ENCODE results near the gene PRR7.

The PRR7 gene, protein sequence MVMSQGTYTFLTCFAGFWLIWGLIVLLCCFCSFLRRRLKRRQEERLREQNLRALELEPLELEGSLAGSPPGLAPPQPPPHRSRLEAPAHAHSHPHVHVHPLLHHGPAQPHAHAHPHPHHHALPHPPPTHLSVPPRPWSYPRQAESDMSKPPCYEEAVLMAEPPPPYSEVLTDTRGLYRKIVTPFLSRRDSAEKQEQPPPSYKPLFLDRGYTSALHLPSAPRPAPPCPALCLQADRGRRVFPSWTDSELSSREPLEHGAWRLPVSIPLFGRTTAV

GRCh38 chr5:177446200-177447065 is at the start of gene PRR7:
TSS of gene PRR7 (plus strand) at chr5:177446814. CDS start at chr5:177455068, 8,254 bp downstream.
- peak; percentile 74 to 78 for DNase-seq
- no peaks in the 10 kb centered on the region for H3K27me3 Mint-ChIP-seq
- H3K4me3 Mint-ChIP-seq = peak within 1 kb of the TSS; percentile 76 to 81
- peak; percentile 74 for ATAC-seq
- H3K9me3 Mint-ChIP-seq = no peaks in the 10 kb centered on the region
- peaks cover 72% of the 10 kb centered on the region for H3K4me1 Mint-ChIP-seq
- H3K27ac Mint-ChIP-seq = peak within 1 kb of the TSS; percentile 81 to 88

DNA sequence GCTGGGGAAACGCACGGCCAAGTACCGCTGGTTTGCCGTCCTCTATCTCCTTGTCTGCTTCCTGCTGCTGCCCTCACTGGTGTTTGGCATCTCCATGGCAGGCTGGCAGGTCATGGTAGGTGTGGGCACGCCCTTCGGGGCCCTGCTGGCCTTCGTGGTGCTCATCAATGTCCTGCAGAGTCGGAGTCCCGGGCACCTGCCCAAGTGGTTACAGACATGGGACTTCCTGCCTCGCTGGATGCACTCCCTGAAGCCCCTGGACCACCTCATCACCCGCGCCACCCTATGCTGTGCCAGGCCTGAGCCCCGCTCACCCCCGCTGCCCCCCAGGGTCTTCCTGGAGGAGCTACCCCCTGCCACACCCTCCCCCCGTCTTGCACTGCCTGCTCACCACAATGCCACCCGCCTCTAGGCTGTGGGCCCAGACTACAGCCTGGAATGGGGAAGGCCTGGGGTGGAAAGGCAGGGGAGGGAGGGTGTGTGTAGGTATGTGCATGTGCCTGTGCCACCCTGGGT is 48.7 kb upstream of the PRR7 start:
- no peak for DNase-seq
- H3K27ac Mint-ChIP-seq = no peak overlapping the region
- ATAC-seq = peak; percentile 11
- H3K4me1 Mint-ChIP-seq = peaks cover 11% of the 10 kb centered on the region
- no peak overlapping the region for H3K4me3 Mint-ChIP-seq
- H3K27me3 Mint-ChIP-seq = peaks cover 20% of the 10 kb centered on the region
- H3K9me3 Mint-ChIP-seq = no peaks in the 10 kb centered on the region

GRCh38 chr5:177399997-177400868 is 46.4 kb upstream of the PRR7 start, which contains the start of gene PFN3:
TSS of gene PFN3 (minus strand) at chr5:177400661. CDS start at chr5:177400576, 85 bp downstream.
- no peak for ATAC-seq
- Mint-ChIP-seq H3K27ac (no peak within 1 kb of the TSS), H3K9me3 (no peaks in the 10 kb centered on the region), H3K4me1 (peaks cover 33% of the 10 kb centered on the region), H3K4me3 (no peak within 1 kb of the TSS), H3K27me3 (peaks cover 28% of the 10 kb centered on the region)
- DNase-seq = no peak

GRCh38 chr5:177402271-177403043 is 44.2 kb upstream of the PRR7 start:
- no peaks in the 10 kb centered on the region for H3K9me3 Mint-ChIP-seq
- ATAC-seq (peak; percentile 43), DNase-seq (peak; percentile 62 to 73)
- H3K27me3 Mint-ChIP-seq = peaks cover 28% of the 10 kb centered on the region
- H3K27ac Mint-ChIP-seq = peak overlapping the region in 1 of 2 donors; percentile 63
- peaks cover 43% of the 10 kb centered on the region for H3K4me1 Mint-ChIP-seq
- H3K4me3 Mint-ChIP-seq = peak overlapping the region; percentile 89 to 93

DNA sequence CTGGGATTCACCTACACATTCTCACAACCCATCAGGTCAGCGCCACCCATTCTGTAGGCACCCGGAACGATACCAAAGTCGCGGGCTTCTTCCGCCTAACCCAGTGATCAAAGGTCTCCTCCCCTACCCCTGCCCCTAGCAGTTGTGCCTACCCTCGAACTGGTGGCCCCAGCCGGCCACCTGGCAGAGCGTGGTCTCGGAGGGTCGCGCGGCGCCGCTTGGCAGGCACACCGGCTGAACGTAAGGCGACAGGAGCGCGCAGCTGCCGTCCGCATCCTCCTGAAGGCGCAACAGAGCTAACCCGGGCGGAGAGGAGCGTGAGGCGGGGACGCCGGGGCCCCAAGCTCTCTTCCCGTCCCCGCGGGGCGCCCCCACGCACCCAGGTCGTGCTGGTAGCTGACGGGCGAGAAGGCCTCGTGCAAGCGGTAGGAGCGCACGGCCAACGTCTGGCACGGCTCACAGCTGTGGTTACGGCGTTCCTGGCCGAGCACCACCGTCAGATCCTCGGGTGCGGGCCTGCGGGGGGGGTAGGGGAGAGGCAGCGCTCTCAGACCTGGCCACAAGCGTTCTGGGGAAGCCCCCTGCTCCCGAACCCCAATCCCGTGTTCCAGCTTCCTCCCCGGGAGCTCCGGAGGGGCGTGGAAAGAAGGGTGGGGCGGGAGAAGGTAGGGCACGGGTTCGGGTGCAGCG is 43.4 kb upstream of the PRR7 start:
- peaks cover 28% of the 10 kb centered on the region for H3K27me3 Mint-ChIP-seq
- no peaks in the 10 kb centered on the region for H3K9me3 Mint-ChIP-seq
- peak in 1 of 2 donors; percentile 68 for DNase-seq
- ATAC-seq = peak; percentile 52
- peak overlapping the region; percentile 89 to 93 for H3K4me3 Mint-ChIP-seq
- peaks cover 43% of the 10 kb centered on the region for H3K4me1 Mint-ChIP-seq
- peak overlapping the region in 1 of 2 donors; percentile 63 for H3K27ac Mint-ChIP-seq

GRCh38 chr5:177403792-177404640 is 42.6 kb upstream of the PRR7 start:
- peak overlapping the region; percentile 89 to 93 for H3K4me3 Mint-ChIP-seq
- ATAC-seq = peak; percentile 93
- H3K9me3 Mint-ChIP-seq = no peaks in the 10 kb centered on the region
- H3K4me1 Mint-ChIP-seq = peaks cover 43% of the 10 kb centered on the region
- peak overlapping the region; percentile 40 to 54 for H3K27ac Mint-ChIP-seq
- H3K27me3 Mint-ChIP-seq = peaks cover 28% of the 10 kb centered on the region
- peak; percentile 90 for DNase-seq

GRCh38 chr5:177404641-177405179 is 41.9 kb upstream of the PRR7 start:
- Mint-ChIP-seq H3K27me3 (peaks cover 28% of the 10 kb centered on the region), H3K4me3 (peak overlapping the region; percentile 89 to 93), H3K27ac (peak overlapping the region in 1 of 2 donors; percentile 65), H3K9me3 (no peaks in the 10 kb centered on the region), H3K4me1 (peaks cover 43% of the 10 kb centered on the region)
- ATAC-seq = no peak
- no peak for DNase-seq

DNA sequence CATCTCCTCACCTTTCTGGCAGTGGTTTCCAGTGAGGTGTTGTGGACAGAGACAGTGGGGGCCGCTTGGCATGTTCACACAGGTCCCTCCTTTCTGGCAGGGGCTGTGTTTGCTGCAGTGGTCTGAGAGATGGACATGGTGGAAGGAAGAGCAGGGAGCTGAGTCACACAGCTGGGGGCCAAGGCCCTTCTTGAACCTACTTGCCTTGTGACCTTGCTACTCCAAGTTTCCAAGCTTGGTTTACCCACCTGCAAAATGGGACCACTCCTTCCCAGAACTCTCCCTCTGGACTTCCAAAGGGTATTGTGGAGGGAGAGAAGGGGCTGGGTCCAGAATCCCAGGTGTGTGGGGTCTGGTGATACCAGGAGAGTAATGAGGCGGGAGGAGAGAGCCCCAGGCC is 41.3 kb upstream of the PRR7 start:
- peak overlapping the region in 1 of 2 donors; percentile 12 for H3K27ac Mint-ChIP-seq

DNA sequence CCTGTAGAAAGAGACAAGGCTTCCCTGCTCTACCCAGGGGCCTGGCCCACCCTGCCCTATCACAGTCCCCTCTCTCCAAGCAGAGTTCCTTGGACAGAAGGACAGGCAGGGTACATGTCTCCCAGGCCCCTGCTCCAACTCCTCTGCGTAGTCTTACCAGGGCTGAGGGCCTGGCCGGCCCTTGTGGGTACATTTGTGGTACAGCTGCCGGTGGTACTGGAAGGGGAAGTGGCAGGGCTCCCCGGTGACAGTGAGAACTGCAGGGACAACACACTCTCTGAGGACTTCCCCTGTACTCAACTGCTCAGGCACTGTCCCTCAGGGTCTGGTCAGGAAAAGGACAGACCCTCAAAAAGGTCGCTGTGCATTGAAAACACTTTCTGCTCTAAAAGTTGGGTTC is 40.8 kb upstream of the PRR7 start:
- Mint-ChIP-seq H3K27ac (no peak overlapping the region), H3K9me3 (no peaks in the 10 kb centered on the region), H3K4me3 (no peak overlapping the region), H3K27me3 (peaks cover 28% of the 10 kb centered on the region), H3K4me1 (peaks cover 49% of the 10 kb centered on the region)
- no peak for ATAC-seq
- no peak for DNase-seq

More for the DNA sequence above, 41.3 kb upstream of the PRR7 start:
- ATAC-seq = no peak
- no peaks in the 10 kb centered on the region for H3K9me3 Mint-ChIP-seq
- peaks cover 44% of the 10 kb centered on the region for H3K4me1 Mint-ChIP-seq
- H3K27me3 Mint-ChIP-seq = peaks cover 28% of the 10 kb centered on the region
- DNase-seq = no peak
- H3K4me3 Mint-ChIP-seq = peak overlapping the region; percentile 89 to 93

DNA sequence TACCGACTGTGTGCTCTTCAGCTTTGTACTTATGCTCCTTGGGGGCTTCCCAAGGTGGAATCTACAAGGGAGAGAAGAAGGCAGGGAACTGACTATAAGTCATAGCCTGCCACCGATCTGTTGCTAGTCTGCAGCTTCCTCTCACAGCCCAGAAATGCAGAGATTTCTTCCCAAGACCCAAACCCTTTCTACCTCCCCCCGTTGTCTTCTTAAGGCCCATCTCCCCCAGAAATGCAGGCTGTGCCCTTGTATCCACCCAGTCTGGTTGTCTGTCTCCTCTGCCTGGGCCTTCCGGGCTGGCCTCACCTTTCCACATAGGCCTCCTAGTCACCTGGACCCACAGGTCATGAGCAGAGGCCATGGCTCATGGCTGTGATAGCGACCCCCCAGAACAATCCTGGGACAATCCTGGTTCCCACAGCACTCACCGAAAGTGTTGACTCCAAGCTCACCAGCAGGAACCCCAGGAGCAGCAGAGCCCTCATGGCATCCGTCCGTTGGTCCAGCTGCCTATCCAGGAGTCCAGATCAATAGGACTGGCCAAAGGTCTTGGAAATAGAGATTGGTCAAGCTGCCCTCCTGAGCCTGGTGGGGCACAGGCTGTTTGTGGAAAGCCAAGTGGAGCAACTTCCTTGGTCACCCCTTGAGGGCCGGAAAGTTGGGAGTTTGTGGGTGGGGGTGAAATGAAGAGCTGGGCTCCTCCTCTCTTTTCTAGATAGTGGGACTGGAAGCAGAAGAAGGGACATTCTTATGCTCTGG is 37.4 kb upstream of the PRR7 start, which contains the start of gene F12:
Gene F12 (minus strand): TSS at position 522 of the 759 bp plus-strand sequence. CDS start 37 bp downstream, at position 485.
- H3K4me1 Mint-ChIP-seq = peaks cover 61% of the 10 kb centered on the region
- ATAC-seq = no peak
- H3K27ac Mint-ChIP-seq = no peak within 1 kb of the TSS
- no peak for DNase-seq
- H3K4me3 Mint-ChIP-seq = no peak within 1 kb of the TSS
- H3K27me3 Mint-ChIP-seq = no peaks in the 10 kb centered on the region
- no peaks in the 10 kb centered on the region for H3K9me3 Mint-ChIP-seq

DNA sequence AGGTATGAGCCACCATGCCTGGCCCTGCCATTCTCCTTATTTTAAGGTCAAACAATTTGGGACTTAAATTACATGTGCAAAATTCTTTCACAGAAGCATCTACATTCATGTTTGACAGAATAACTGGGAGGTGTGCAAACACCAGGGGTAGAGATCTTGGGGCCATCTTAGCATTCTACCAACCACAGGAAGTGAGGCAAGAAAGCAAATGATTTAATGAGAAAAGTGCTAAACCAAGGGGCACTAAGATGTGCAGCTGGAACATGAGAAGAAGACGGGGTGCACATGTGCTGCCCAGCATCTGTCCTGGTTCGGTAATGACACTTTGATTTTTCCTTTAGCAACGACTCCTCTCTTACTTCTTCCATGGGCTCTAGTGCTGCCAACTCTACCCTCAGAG is 36.0 kb upstream of the PRR7 start:
- ATAC-seq (no peak), DNase-seq (no peak)
- no peaks in the 10 kb centered on the region for H3K27me3 Mint-ChIP-seq
- no peak overlapping the region for H3K4me3 Mint-ChIP-seq
- peak overlapping the region in 1 of 2 donors; percentile 31 for H3K27ac Mint-ChIP-seq
- H3K9me3 Mint-ChIP-seq = no peaks in the 10 kb centered on the region
- peaks cover 57% of the 10 kb centered on the region for H3K4me1 Mint-ChIP-seq

DNA sequence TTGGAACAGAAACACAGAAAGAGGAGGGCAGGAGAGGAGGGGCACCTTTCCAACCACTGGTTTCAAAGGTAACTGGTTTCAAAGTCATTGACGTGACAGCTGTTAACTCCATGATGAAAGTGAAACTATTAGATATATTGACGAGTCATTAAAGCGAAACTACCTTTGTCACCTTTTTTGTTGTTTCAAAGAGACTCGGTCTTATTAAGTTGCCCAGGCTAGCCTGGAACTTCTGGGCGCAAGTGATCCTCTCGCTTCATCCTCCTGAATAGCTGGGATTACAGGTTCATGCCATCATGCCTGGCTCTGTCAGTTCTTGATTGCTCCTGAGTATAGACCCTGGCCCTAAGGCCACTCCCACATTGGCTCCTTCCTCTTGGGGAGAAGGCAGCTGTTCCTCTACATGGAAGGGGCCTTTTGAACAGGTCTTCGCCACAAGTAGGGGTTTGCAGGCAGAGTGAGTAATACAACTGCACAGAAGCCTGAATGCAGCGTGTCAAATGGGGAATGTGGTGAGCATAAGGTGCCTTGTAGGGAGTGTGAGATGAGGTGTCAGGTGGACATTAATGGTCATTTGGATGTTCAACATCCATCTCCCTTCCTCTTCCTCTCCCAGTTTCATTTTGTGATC is 33.9 kb upstream of the PRR7 start:
- no peaks in the 10 kb centered on the region for H3K9me3 Mint-ChIP-seq
- peak overlapping the region; percentile 54 to 68 for H3K4me3 Mint-ChIP-seq
- no peak overlapping the region for H3K27ac Mint-ChIP-seq
- DNase-seq (peak in 1 of 2 donors; percentile 37), ATAC-seq (peak; percentile 87)
- no peaks in the 10 kb centered on the region for H3K27me3 Mint-ChIP-seq
- H3K4me1 Mint-ChIP-seq = peaks cover 50% of the 10 kb centered on the region

All from stimulated activated naive CD8-positive, alpha-beta T cell treated with anti-CD3 and anti-CD28 coated beads, Interleukin-15, amount 100 ng/mL, for 72 hours (primary cell).